ENCODE data around the gene VDR. TPM values are rescaled to one million over a fixed set of nuclear protein-coding genes. Genes with fewer than 3 reads are reported as not detected.

The VDR gene
- polyA plus RNA-seq, 1 donor (not counting 4 experiments of a cell fraction or from before 2014, with no cell fraction given): 43.3 TPM

- TF ChIP-seq CTCF (optimal IDR thresholded peaks at IDR 0.05 in 1 of 3, IDR thresholded peaks at IDR 0.05 in 1 of 3, conservative IDR thresholded peaks at IDR 0.05 in 1 of 3; ENCODE audit: extremely low read depth in 1 of 3, insufficient read depth in 2 of 3, low read length in 3 of 3): no peak
- TF ChIP-seq EZH2 (IDR thresholded peaks at IDR 0.05; ENCODE audit: low read length): no peak
- H3K27ac ChIP-seq (ENCODE audit: control insufficient read depth, insufficient read depth, low read length): no peak overlapping the region
- H3K4me2 ChIP-seq (ENCODE audit: control insufficient read depth, extremely low read depth, insufficient read depth, low read depth, low read length): no peak overlapping the region
- H3K4me1 ChIP-seq (ENCODE audit: control insufficient read depth, extremely low read depth, insufficient read depth, low read length): no peaks in the 10 kb centered on the region
- peaks cover 36 to 64% of the 10 kb centered on the region in 2 experiments for H3K36me3 ChIP-seq (ENCODE audit: control insufficient read depth in 2 of 2, extremely low read depth in 1 of 2, insufficient read depth in 2 of 2, low read length in 2 of 2)
- H3K9me3 ChIP-seq (ENCODE audit: control insufficient read depth, low read depth, low read length): no peaks in the 10 kb centered on the region
- no peaks in the 10 kb centered on the region for H3K27me3 ChIP-seq (ENCODE audit: control insufficient read depth, extremely low read depth, insufficient read depth, low read length)
- H2AFZ ChIP-seq (ENCODE audit: control insufficient read depth, low read length): no peak overlapping the region
- FAIRE-seq: no peak
- dilution Hi-C loops (cut with MboI; ENCODE audit: extremely low pct_ligation_motif_present, low sequenced_read_pairs): no loop called here
- no peak for DNase-seq (ENCODE audit: low read depth, low spot score)
- no peaks in the 10 kb centered on the region for H4K20me1 ChIP-seq (ENCODE audit: control insufficient read depth, extremely low read depth, insufficient read depth, low read length)
- no peak overlapping the region for H3K9ac ChIP-seq (ENCODE audit: control insufficient read depth, extremely low read depth, insufficient read depth, low read length)
- no peaks in the 10 kb centered on the region for H3K79me2 ChIP-seq (ENCODE audit: control insufficient read depth, insufficient read depth, low read length)
- H3K4me3 ChIP-seq (ENCODE audit: control insufficient read depth in 2 of 3, extremely low read depth in 1 of 3, insufficient read depth in 2 of 3, low read depth in 1 of 3, low read length in 3 of 3): no peak overlapping the region
- no peaks in the 10 kb centered on the region for H3K9me1 ChIP-seq (ENCODE audit: control insufficient read depth, extremely low read depth, insufficient read depth, low read length)
Observed at GRCh38 chr12:47793015-47793681, 111.6 kb downstream of the VDR start.

GRCh38 chr12:47791874-47792273 is 112.9 kb downstream of the VDR start:
- no peak overlapping the region for H3K9ac ChIP-seq (ENCODE audit: control insufficient read depth, extremely low read depth, insufficient read depth, low read length)
- DNase-seq (ENCODE audit: low read depth, low spot score) (no peak), FAIRE-seq (no peak)
- no peaks in the 10 kb centered on the region for H3K9me3 ChIP-seq (ENCODE audit: control insufficient read depth, low read depth, low read length)
- no peak for TF ChIP-seq EZH2 (IDR thresholded peaks at IDR 0.05; ENCODE audit: low read length)
- no peak for TF ChIP-seq CTCF (optimal IDR thresholded peaks at IDR 0.05 in 1 of 3, IDR thresholded peaks at IDR 0.05 in 1 of 3, conservative IDR thresholded peaks at IDR 0.05 in 1 of 3; ENCODE audit: extremely low read depth in 1 of 3, insufficient read depth in 2 of 3, low read length in 3 of 3)
- H3K27me3 ChIP-seq (ENCODE audit: control insufficient read depth, extremely low read depth, insufficient read depth, low read length): no peaks in the 10 kb centered on the region
- no peaks in the 10 kb centered on the region for H3K4me1 ChIP-seq (ENCODE audit: control insufficient read depth, extremely low read depth, insufficient read depth, low read length)
- H3K36me3 ChIP-seq (ENCODE audit: control insufficient read depth in 2 of 2, extremely low read depth in 1 of 2, insufficient read depth in 2 of 2, low read length in 2 of 2): peaks cover 48 to 64% of the 10 kb centered on the region in 2 experiments
- no peak overlapping the region for H3K4me2 ChIP-seq (ENCODE audit: control insufficient read depth, extremely low read depth, insufficient read depth, low read depth, low read length)
- H2AFZ ChIP-seq (ENCODE audit: control insufficient read depth, low read length): no peak overlapping the region
- H3K27ac ChIP-seq (ENCODE audit: control insufficient read depth, insufficient read depth, low read length): no peak overlapping the region
- dilution Hi-C loops (cut with MboI; ENCODE audit: extremely low pct_ligation_motif_present, low sequenced_read_pairs): no loop called here
- H3K79me2 ChIP-seq (ENCODE audit: control insufficient read depth, insufficient read depth, low read length): no peaks in the 10 kb centered on the region
- H4K20me1 ChIP-seq (ENCODE audit: control insufficient read depth, extremely low read depth, insufficient read depth, low read length): no peaks in the 10 kb centered on the region
- H3K4me3 ChIP-seq (ENCODE audit: control insufficient read depth in 2 of 3, extremely low read depth in 1 of 3, insufficient read depth in 2 of 3, low read depth in 1 of 3, low read length in 3 of 3): no peak overlapping the region
- no peaks in the 10 kb centered on the region for H3K9me1 ChIP-seq (ENCODE audit: control insufficient read depth, extremely low read depth, insufficient read depth, low read length)

Other genes starting within 250 kb of the VDR start
- gene RPAP3, start 199.0 kb downstream of the VDR start, polyA plus RNA-seq: 10.2 to 22.9 TPM (median 11.8 TPM) in 3 replicates
- gene ENDOU, start 179.5 kb downstream of the VDR start, polyA plus RNA-seq: 0.28 to 0.35 TPM (median 0.33 TPM) in 3 replicates
- 4.1 to 5.7 TPM (median 5.1 TPM) in 3 replicates for gene RAPGEF3, start 146.1 kb downstream of the VDR start, polyA plus RNA-seq
- gene SLC48A1, start 131.8 kb downstream of the VDR start, polyA plus RNA-seq: 7.8 to 15.3 TPM (median 8.1 TPM) in 3 replicates
- gene HDAC7, start 85.1 kb downstream of the VDR start, polyA plus RNA-seq: 15.8 to 32.4 TPM (median 17.0 TPM) in 3 replicates
- gene TMEM106C, start 58.6 kb upstream of the VDR start, polyA plus RNA-seq: 123 to 134 TPM (median 126 TPM) in 3 replicates
- gene COL2A1, start 99.5 kb upstream of the VDR start, polyA plus RNA-seq: 0.03 TPM in 1 of 3 replicates, not detected in the others
- 8.6 to 15.4 TPM (median 11.9 TPM) in 3 replicates for gene SENP1, start 201.1 kb upstream of the VDR start, polyA plus RNA-seq
- gene PFKM, start 214.4 kb upstream of the VDR start, polyA plus RNA-seq: 67.1 to 105 TPM (median 67.9 TPM) in 3 replicates